NAMALWA (cell line): ENCODE data around the gene DNHD1.

ENCODE experiments used
- DNase-seq: peaks from one replicate; pipeline ENCODE4 v3.0.0-alpha.2; 2015; ENCODE audit warnings: low spot score

The DNHD1 gene

DNA sequence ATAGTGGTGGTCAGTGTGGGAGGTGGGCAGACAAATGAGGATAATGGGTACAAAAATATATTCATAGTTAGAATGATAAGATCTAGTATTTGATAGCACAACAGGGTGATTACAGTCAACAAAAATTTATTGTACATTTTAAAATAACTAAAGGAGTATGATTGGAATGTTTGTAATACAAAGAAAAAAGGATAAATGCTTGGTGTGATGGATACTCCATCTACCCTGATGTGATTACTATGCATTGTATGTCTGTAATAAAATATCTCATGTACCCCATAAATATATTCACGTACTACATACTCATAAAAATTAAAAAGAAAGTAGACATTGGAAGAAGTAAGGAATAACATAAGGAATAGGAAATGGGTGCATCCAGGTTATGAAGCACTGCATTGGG is 90.9 kb downstream of the DNHD1 start:
- no peak for DNase-seq

DNA sequence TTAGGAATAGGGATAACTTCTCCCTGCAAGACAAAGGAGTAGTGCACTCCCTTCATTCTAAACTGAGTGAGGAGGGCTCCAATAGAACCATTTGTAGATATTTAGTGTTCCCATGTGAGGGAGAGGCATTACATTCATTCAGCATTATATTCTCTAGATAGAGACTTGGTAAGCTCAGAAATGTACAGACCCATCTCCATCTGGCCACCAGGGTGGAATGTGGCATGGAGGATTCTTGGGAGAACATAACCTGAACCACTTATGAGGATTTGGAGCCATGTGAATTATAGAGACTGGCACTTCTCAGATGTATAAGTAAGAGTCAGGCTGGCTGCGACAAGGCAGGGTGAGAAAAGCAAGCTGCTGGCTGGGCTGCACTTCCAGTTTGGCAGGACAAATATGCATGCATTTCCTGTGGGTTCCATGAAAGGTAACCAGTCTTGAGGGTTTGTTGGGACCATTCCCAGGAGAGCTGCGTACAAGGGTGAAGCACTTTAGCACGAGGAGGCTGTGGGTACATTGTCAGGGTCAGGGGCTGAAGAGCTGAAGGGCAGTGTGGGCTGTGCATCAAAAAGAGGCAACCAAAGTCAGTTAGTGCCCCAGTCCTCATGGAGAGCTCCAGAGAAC is 97.2 kb downstream of the DNHD1 start:
- no peak for DNase-seq

DNA sequence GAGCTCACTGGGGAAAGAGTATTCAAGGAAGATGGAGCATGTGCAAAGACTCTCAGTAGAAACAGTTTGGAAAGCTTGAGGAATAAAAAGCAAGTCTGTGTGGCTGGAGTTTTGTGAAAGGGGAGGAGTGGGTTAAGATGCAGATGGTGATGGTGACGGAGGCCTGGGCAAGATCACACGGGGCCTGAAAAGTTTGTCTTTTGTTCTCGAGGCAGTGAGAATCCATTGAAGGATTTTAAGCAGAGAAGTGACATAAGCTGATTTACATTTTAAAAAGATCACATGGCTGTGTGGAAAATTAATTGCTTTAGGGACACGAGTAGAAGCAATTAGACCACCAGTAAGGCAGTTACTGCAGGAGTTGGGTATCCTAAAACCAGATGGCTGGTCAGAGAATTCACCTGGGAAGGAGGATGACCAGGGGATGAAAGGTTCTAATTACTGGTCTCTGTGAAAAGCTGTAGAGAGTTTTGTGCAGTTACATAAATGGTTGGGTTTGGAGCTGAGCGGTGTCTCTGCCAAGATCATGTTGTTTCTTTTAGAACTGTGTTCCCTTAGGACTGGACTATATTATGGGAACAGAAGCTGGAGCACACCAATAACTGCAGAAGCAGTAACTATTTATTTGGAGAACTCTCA is 99.3 kb downstream of the DNHD1 start:
- DNase-seq = no peak

DNA sequence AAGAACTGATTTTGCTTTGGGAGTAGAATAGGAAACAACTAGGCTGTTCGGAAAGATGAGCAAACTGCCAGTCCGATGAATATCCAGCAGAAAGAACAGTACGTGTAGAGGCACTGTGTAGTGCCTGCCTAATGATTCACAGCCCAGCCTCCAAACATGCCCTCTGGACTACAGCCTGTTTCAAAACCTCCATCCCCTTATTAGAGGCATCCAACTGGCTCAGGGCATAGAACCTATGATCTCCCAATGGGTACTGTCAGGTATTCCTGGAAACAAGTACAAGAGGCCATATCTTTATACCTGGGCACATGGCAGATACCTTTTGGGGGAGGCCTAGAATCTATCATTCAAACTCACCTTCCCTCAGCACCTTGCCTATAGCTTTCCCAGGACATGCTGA is 101.5 kb downstream of the DNHD1 start:
- DNase-seq = no peak

DNA sequence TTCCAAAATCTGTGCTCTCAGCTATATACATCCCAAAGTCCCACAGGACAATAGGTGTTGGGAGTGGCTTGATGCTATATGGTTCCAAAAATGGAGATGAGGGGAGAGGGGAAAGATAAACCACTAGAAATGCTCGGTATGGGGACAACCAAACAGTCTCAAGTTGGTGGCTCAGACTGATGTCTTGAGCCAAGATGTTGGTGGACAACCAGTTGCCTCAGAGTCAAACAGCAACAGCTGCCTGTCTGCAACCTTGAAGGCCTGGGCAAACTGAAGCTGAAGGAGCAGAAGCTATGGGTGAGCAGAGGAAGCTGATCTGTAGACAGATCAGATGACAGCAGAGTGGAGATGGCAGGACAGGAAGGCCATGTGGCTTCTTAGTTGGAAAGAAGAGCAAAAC is 102.4 kb downstream of the DNHD1 start:
- no peak for DNase-seq

DNA sequence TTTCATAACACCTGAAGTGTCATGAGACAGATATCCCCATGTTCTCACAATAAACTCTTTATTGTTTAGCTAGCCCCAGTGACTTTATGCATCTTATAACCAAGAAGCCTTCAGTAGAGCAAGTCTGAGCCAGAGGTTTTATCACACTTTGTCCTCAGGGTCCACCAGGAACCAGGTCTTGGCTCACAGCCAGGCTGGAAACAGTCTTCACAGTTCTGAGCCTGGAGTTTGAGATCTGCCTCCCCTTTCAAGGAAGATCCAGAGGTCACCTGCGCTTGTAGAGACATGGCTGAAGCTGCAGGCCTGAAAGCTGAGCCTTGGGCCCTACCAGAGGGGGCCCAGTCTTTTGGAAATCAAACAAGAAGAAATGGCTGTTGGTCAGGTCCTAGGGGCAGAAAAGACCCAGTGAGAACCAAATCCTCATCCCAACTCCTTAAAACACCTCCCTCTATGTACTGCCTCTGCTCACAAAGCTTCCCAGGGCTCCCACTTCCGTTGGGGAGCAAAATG is 102.9 kb downstream of the DNHD1 start:
- no peak for DNase-seq

DNA sequence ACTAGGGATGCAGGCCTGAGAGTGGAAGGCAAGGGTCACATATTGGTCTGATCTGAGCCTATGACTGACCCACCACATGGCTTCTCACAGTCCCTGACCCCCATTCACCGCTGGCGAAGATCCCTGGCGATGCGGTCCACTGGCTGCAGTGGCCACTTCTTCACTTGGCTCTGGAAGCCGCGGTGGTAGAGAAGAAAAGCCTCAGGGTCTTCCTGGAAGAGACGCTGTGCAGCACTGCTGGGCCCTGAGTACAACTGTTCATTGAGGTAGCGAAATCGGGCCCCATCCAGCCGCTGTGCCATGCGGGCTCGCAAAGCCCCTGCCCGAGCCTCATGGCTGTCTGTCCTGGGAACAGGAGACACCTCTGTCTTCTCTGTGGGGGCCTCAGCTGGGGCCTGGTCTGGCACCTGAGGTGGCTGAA is 104.0 kb downstream of the DNHD1 start:
- DNase-seq = no peak

DNA sequence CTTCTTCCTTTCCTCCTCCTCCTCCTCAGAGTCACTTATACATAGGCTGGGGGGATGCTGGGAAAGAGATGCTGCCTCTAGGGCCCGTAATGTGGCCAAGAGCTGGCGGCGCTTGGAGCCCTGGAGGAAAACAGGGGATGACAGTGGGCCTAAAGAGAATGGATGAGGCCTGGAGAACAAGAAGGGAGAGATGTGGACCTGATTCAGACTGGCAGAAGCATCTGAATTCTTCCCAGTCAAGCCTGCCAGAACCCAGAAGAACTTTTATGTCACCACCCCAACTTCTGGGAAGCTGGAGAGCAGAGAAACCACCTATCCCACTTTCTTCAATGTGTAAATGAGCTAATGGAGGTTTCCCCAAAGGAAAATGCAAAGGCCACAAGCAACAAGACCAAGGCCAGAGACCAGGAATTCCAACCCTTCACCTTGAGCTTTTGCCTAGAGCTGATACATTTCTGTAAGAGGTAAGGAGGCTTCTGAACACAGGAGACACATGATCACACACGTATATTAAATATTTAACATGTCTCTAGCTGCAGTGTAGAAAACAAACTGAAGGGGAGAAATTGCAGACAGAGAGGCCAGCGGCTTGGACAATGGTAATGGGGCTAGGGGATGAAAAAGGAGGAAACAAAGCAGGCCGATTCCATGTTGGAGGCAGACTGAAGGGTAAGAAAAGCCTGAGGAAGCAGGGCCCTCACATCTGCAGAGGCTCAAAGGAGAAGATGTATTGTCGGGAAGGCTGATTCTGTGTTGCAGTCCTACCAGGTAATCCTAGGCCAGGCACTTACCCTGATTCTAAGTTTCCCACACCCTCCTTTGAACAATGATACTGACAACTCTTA is 105.2 kb downstream of the DNHD1 start:
- peak; percentile 36 for DNase-seq

DNA sequence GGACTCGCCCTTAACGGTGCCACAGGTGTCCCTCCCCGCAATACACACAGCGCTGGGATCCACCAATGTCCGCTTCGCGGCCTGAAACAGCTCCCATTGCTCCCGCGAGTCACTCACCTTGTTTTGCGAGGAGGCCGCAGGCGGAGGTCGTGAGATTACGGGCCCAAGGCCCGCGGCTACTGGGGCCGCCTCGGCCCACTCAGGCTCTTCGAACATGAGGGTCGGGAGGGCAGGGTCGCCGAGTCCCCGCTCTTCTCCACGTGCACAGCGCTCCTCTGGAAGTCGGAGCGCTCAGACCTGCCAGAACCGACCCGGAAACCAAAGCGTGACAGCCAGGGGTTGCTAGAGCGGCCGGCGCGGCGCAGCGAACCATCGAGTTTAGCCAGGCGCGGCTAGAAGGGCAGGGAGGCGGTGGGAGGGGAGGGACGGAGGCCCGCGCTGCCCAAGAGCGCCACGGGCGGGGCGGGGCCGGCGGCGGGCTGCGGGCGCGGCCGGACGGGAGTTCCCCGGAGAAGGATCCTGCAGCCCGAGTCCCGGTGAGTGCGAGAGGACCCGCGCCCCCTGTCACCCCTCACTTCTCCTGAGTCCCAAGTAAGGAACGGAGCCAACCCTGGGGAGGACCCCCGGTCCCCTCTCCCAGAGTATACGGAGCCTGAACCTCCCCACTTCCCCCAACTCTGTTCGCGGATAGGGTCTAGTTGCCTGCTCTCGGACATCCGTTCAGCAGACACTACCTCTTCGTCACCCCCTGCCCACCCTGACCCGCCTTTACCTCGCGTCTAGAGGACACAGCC is 106.4 kb downstream of the DNHD1 start, which contains the start of the genes ILK and RRP8:
Gene ILK (plus strand): TSS at position 488 of the 794 bp plus-strand sequence. CDS start 498 bp downstream, outside the sequence.
Gene RRP8 (minus strand): TSS at position 330 of the 794 bp plus-strand sequence. CDS start 114 bp downstream, at position 216.
- DNase-seq = peak; percentile 87

DNA sequence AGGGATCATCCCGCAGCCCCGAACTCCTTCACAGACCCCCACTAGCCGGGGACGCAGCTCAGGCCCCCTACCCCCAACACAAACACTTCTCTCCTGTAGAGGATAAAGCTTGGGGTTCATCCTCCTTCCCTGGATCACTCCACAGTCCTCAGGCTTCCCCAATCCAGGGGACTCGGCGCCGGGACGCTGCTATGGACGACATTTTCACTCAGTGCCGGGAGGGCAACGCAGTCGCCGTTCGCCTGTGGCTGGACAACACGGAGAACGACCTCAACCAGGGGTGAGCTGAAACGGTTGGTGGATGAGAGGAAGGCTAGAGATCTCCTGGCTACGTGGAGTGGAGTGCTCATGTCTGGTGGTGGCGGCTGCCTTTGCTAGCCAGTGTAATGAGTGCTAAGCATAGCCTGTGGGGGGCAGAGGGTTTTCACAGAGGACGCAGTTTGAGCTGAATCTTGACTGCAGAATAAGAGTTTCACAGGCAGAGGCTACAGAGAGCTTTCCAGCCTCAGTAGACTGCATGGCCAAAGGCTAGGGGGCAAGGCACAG is 107.1 kb downstream of the DNHD1 start:
- DNase-seq = peak; percentile 88

DNA sequence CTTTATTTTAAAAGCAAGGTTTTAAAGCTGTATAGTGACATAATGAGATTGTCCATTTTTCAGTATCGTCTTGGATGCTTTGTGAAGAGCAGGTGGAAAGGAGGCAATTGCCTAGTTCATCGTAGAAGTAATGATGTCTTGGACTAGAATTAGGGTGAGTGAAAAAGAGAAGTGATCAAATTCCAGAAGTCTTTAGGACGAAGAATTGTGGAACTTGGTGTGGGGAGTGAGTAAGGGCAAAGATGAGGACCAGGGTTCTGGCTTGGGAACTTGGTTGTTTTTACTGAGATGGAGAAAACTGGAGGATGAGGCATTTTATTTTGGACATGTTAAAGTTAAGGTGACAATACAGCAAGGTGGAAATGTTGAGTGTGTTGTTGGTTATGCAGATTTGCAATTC is 107.7 kb downstream of the DNHD1 start:
- DNase-seq = no peak

DNA sequence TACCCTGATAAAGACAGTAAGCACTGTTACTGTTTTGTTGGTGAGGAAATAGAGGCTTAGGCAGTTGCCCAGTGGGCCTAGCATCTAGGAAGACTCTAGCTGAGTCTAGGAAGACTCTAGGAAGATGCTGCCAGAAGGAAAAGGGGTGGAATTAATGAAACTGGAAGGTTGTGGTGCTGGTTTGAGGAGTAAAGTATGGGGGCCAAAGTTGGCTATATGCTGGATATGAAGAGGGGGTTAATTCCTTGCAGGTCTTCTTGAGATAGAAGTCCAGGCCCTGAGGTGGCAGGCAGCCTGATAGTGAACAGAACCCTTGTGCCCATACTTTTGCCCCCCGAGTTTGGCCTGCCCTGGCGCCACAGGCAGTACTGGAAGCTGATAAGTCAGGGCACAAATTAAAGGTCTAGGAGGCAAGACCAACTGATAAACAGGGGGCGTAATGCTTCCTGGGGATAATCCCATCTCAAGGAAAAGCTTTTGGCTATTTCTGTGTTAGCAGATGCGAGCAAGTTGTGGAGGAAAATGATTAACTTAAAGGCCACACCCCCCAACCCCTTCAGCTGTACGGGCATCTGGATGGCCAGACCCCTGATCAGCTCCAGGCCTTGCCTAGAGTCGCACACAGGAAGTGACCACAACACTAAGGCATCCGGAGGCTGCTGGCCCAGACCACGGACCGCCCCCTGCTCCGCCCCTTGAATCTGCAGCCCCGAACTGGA is 109.5 kb downstream of the DNHD1 start:
- DNase-seq = peak; percentile 42

DNA sequence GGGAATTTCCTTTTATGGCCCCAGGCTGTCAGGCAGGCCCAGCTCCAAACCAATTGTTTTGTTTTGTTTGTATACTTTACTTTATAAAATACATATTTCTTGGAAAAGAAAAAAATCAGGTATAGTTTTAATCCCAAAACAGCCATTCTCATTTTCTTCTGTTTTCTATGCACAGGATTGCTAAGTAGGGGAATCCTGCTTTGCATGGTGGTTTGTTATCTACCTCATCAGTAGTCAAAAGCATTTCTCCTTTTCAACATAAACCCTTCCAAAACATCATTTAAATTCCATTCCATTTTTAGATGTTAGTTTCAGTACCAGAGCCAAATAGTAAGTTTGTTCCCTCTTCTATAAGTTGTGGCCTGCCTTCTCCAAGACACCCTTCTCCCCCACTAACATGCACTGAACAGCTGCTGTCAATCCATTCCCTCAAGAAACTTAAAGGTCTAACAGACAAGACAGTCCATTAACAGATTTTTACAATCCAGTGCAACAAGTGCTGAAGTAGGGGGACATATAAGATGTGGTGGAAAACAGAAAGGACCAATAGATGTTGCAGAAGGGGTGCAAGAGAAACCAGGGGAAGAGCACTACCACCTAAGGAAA is 110.2 kb downstream of the DNHD1 start:
- no peak for DNase-seq

DNA sequence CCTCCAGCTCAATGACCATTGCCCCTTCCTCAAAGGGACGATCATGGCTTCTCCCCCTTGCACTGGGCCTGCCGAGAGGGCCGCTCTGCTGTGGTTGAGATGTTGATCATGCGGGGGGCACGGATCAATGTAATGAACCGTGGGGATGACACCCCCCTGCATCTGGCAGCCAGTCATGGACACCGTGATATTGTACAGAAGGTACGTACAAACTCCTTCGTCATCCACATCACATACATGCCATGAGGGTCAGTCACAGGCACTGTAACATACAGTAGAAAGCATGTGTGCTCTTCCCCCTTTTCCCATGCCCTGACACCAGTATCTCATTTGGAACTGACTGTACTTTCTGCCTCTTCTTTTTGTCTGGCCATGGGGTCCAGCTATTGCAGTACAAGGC is 110.9 kb downstream of the DNHD1 start:
- DNase-seq = no peak

DNA sequence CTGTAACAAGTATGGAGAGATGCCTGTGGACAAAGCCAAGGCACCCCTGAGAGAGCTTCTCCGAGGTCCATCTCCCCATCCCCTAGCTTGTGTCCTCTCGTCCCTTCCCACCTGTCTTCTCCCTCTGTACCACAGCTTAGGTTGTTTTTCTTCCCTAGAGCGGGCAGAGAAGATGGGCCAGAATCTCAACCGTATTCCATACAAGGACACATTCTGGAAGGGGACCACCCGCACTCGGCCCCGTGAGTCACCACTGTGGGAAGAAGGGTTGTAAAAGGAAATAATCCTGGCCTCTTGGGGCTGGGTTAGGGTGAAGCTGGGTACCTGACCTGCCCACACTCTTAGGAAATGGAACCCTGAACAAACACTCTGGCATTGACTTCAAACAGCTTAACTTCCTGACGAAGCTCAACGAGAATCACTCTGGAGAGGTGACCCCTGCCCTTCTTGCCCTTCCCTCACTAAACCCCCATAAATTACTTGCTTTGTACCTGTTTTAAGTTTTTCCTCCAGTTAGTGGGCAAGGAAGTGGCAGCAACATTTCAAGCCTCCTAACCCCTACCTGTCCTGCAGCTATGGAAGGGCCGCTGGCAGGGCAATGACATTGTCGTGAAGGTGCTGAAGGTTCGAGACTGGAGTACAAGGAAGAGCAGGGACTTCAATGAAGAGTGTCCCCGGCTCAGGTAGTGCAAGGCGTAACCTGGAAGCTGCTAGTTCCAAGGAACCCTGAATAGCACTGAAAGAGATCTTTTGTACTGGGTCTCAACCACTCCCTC is 111.8 kb downstream of the DNHD1 start:
- DNase-seq = no peak

DNA sequence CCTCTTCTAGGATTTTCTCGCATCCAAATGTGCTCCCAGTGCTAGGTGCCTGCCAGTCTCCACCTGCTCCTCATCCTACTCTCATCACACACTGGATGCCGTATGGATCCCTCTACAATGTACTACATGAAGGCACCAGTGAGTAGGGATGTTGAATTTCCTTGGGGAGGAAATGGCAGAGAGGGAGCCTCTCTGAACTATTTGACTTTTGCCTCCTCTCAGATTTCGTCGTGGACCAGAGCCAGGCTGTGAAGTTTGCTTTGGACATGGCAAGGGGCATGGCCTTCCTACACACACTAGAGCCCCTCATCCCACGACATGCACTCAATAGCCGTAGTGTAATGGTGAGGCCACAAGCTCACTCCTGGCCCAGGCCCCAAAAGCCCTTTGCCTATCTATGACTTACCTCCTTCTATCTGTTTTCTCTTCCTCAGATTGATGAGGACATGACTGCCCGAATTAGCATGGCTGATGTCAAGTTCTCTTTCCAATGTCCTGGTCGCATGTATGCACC is 112.5 kb downstream of the DNHD1 start:
- no peak for DNase-seq

DNA sequence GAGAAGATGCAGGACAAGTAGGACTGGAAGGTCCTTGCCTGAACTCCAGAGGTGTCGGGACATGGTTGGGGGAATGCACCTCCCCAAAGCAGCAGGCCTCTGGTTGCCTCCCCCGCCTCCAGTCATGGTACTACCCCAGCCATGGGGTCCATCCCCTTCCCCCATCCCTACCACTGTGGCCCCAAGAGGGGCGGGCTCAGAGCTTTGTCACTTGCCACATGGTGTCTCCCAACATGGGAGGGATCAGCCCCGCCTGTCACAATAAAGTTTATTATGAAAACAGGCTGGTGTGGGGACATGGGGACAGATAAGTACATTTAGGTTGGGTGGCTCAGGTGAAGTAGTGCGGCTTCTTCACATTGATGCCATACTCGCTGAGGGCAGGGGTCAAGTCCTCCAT is 113.5 kb downstream of the DNHD1 start:
- no peak for DNase-seq

DNA sequence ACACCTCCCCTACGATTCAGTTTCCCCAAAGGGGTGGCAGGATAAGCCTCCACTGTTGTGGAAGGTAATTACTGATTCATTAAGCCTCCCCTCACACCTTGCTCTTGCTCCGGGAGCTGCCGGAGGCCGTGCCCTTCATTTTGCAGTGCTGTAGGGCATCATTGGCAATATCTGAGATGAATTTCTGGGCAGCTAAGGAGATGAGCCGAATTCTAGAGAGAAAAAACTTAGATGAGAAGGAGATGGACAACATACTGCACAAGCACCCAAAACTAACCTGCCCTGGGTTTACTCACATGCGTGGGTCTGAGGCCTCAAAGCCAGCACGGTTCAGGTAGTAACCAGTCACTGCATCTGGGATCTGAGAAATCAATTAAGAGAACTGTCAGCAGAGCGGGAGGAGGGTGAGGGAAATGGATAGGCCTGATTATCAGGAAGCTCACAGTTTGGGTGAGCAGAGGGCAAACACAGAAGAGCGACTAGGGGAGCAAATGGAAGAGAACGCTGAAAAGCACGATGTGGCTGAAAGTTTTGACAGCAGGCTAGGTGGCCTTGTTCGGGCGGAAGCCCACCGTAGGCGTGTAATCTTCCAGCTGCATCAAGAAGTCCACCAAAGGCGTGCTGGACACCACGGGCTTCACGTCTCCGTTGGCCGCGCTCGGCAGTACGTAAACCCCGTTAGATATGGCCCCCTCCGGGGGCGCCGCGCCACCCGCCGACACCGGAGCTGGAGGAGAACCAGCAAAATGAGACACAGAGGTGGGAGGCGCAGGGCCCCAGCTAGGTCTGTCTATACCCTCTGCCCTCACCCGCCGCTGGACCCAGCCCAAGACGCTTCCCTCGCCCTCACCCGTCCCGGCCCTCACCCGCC is 114.2 kb downstream of the DNHD1 start:
- DNase-seq = peak; percentile 33

DNA sequence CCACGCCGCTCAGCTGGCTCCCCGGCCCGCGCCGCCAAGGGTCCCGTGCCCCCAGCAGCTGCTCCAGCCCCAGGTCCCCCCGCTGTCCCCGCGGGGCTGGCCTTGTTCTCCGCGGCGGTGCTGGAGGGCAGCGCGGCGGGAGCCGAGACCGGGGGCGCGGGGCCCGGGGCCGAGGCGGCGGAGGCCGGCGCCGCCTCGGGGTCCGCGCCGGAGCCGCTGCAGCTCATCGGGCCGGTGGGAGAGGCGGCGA is 114.8 kb downstream of the DNHD1 start:
- no peak for DNase-seq
